Stimulated activated CD8-positive, alpha-beta memory T cell treated with anti-CD3 and anti-CD28 coated beads, Interleukin-7, amount 100 ng/mL, for 4 hours (primary cell): ENCODE results near the gene FAM20A.

Source experiments
- DNase-seq, 2 donors: peaks; one replicate each; pipeline ENCODE4 v3.0.0-alpha.2; 2020; ENCODE audit warnings: low read depth in 2 of 2

FAM20A gene

DNA sequence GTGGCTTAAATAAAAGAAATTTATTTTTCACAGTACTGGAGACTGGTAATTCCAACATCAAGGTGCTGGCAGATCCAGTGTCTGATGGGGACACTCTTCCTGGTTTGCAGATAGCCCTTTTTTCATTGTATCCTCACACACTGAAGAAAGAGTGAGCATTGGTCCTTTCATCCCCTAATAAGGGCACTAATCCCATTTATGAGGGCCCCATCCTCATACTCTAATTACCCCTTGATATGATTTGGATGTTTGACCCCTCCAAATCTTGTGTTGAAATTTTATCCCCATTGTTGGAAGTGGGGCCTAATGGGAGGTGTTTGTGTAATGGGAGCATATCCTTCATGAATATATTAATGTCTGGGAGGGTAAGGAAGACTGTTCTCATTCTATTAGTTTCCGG is 9.4 kb upstream of the FAM20A start:
- no peak for DNase-seq

GRCh38 chr17:68608515-68609130 is 7.5 kb upstream of the FAM20A start:
- no peak for DNase-seq

DNA sequence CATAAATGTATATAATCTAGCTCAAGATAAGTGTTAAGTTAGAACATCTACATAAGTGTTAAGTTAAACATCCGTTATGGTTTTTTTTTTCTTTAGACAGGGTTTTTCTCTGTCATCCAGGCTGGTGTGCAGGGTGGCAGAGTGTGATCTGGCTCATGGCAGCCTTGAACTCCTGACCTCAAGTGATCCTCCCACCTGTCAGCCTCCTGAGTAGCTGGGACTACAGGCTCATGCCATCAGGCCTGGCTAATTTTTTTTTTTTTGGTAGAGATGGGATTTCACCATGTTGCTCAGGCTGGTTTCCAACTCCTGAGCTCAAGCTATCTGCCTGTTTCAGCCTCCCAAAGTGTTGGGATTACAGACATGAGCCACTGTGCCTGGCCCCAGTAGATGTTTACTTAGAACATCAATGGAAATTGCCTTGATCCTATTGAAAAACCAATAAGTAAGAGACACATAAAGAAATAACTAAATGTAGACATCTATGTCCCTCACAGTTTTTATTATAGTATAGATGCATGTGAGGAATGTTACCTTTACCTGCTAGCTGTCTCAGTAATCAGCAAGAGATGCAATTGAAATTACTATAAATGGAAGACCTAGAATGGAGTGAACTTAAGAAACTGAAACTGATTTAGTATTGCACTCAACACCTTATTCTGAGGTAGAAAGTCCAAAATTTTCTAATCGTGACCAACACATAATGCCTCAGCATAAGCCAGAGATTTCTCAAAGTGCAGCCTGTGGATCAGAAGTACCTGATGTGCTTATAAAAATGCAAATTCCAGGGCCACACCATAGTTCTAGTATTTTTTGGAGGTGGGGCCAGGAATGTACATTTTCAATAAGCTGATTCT is 5.5 kb upstream of the FAM20A start:
- no peak for DNase-seq

- no peak for DNase-seq
Observed at GRCh38 chr17:68605914-68606313, 4.7 kb upstream of the FAM20A start.

DNA sequence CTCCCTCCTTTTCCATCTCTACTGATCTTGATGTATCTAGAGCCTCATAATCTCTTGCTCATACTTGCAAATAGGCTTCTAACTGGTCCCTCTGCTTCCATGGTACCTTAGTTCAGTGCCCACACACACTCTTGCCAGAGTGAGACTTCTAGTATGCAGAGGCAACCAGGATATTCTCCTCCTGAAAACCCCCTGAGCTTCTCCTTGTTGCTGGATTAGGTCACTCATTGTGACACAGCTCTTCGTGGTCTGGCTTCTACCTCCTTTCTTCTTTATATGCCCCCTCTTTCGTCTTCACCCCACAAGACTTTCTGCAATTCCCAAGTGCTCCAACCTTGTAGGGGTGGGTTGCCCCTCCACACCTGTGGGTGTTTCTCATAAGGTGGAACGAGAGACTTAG is 2.5 kb upstream of the FAM20A start:
- DNase-seq, result no peak

DNA sequence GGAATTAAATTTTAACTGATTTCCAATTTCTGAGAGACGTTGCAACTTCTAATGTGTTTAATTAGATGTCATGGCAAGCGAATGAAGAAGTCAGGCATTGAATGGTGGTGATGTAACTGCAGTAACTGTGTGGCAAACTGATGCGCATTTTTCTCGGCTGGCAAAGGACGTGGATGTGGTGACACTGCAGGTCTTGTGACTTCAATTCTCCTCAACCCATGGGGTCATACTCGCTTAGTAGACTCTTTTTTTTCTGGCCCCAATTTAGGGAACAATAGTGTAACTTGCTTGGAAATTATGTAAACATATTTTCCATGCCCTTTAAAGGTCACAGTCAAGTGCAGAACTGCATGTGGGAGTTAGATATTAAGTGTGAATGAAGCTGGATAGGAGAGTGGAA is 1.9 kb upstream of the FAM20A start:
- DNase-seq, result no peak

- DNase-seq, result no peak
Observed at GRCh38 chr17:68602289-68602688, 1.1 kb upstream of the FAM20A start.

DNA sequence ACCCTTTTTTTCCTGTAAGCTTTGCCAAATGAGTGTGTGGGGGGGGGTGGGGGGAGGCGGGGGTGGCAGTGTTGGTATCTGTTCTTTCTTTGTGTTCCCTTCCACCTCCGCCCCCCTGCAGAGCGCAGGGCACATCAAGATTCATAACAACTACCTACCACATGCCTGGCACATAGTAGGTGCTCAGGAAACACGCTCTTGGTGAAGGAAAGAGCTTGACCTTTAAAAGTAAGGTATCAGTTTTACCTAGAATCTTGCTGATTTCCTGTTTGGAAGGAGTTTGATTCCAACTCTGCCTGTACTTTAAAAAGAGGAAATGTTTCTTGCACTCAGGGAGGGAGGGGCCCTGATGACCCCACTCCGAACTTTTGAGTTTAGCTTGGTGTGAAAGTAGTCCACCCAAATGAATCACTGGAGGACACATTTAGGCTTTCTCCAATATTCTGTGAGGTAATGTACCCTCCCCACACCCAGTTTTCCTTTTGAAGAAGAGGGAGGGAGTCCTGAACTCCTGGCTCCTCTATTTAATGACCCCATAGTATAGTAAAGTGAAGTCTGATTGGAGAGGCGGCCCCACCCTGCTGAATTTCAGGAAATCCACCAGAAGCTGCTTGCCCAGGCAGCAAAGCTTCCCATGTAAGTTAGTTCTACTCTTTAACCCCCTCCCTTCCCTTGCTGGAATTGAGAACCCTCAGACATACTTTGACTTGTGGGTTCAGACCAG is 560 bp upstream of the FAM20A start:
- DNase-seq, result no peak

GRCh38 chr17:68600067-68600930 is 868 bp downstream of the FAM20A start:
- no peak for DNase-seq

- DNase-seq, result no peak
Observed at GRCh38 chr17:68599552-68600066, 1.6 kb downstream of the FAM20A start.

GRCh38 chr17:68599091-68599490 is 2.1 kb downstream of the FAM20A start:
- DNase-seq, result no peak

GRCh38 chr17:68598545-68598961 is 2.6 kb downstream of the FAM20A start:
- no peak for DNase-seq

DNA sequence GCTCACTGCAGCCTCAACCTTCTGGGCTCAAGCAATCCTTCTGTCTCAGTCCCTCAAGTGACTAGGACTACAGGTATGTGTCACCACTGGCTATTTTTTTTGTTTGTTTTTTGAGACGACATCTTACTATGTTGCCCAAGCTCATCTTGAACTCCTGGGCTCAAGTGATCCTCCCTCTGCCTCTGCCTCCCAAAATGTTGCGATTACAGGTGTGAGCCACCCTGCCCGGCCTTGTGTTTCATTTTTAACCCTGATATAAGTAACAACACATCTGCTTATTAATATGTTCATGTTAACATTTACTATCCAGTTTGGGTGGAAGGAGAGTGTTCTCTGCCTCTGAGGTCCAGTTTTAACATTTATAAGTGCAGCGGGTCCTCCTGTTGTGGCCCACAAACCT is 3.1 kb downstream of the FAM20A start:
- no peak for DNase-seq

DNA sequence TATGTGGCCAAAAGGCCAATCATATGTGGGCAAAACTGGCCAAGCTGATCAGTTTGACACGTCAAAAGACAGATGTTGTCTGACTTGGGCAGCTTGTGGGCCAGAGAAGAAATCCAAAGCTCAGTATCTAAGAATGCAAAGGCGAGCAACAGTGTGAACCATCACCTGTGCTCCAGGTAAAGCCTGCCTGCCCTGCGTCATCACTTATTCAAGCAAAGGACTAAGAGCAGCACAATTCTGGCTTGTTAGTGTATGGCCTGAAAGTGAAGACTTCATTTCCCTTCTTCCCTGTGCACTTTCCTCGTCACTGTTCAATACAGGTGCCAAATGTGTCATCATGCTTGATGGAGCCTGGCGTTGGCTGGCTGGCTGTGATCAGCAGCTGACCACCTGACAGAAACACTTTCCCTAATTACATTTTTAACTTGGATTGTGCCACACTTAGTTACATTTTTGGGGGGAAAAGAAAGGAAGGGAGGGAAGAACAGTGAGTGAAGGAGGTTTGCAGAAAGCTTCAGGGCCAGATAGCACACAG is 4.7 kb downstream of the FAM20A start:
- no peak for DNase-seq

- DNase-seq, result no peak
Observed at GRCh38 chr17:68595986-68596385, 5.2 kb downstream of the FAM20A start.

- no peak for DNase-seq
Observed at GRCh38 chr17:68595496-68595895, 5.7 kb downstream of the FAM20A start.

- DNase-seq, result no peak
Observed at GRCh38 chr17:68594552-68594951, 6.6 kb downstream of the FAM20A start.

DNA sequence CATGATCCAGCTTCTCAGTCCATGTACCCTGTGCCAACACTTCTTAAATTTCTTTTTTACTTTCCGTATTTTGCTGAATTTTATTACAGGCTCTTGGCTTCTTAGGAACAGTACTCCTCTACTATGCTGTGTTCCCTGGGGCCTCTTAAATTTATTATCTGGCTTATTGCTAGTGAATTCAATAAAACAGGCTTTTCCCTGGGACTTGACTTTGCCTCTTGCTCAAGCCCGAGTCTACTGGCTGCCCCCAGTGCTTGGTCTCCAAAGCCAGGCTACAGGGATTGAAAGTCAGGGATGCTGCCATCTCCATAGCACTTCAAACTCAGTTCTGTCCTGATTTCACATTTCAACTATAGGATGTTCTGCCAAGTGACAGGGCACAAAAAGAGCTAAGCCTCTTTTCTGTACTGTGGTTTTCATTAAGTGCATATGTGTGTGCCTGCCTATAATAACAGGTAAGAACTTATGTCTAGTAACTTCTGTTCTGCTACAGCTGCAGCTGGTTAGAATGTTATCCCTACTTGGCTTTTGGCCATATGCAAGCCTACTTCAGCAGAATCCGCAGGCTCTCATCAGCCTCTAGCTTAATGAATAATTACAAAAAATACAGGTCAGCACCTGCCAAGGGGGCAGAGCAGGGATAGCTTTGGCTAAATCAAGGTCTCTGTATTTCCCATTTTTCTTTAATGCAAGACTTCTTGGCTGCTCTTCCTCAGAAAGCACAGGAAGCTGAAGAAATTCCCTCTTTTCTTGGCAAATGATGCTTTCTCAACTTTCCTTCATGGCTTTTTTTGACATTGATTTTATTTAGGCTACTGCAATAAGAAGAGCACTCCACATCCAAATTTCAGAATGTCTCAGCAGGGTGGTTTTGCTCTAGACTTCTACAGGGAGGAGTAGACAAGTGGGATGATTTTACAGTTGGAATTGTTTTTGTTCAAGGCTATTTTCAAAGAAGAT is 8.2 kb downstream of the FAM20A start:
- no peak for DNase-seq

- no peak for DNase-seq
Observed at GRCh38 chr17:68592009-68592408, 9.2 kb downstream of the FAM20A start.

DNA sequence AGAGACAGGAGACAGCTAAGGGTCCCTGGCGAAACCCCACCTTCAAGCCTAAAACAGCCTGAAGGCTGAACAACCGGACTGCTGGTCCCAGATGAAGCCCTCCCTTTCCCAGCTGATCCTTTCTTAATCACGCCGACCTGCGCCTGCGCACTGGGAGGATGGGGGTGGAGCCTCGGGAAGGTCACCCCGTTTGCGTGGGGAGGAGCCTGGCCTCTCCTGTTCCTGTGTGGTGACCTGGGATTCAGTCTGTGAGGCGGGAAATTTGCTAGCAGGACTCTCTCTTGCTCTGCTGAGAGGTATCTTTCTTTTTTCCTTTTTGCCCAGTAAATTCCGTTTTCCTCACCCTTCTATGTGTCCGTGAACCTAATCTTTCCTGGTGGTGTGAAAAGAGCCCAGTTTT is 9.6 kb downstream of the FAM20A start:
- no peak for DNase-seq
